ENCODE data around the gene MPHOSPH9. TPM values are rescaled to one million over a fixed set of nuclear protein-coding genes. Genes with fewer than 3 reads are reported as not detected.

The MPHOSPH9 gene
- total RNA-seq, 1 donor = 61.3 TPM

DNA sequence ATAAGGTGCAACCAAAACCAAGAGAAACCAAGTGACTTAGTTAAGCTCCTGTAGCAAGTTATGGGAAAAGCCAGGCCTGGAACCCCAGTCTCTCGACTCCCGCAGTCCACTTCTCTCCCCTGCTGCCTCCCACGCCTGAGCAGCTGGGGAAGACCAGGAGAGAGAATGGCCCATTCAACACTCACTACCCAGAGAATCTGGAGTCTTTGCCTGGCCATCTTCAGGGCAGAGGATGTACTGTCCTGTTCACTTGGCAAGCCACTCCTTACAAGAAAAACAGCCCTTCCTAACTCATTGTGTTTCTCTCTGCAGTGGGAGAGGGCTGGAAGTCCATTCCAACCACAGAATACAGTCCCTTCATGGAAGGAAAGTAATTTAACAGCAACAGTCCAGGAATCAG lies 83.9 kb downstream of the MPHOSPH9 start:
- no peak for DNase-seq (ENCODE audit: low read depth)
- no peak overlapping the region for H3K4me3 ChIP-seq (ENCODE audit: low read depth, low read length)
- TF ChIP-seq CTCF (IDR thresholded peaks at IDR 0.05; ENCODE audit: insufficient read depth, low read depth, low read length) = no peak

- TF ChIP-seq CTCF (IDR thresholded peaks at IDR 0.05; ENCODE audit: insufficient read depth, low read depth, low read length) = no peak
- DNase-seq (ENCODE audit: low read depth) = no peak
- H3K4me3 ChIP-seq (ENCODE audit: low read depth, low read length) = no peak overlapping the region
Observed at GRCh38 chr12:123148655-123149054, 84.3 kb downstream of the MPHOSPH9 start.

DNA sequence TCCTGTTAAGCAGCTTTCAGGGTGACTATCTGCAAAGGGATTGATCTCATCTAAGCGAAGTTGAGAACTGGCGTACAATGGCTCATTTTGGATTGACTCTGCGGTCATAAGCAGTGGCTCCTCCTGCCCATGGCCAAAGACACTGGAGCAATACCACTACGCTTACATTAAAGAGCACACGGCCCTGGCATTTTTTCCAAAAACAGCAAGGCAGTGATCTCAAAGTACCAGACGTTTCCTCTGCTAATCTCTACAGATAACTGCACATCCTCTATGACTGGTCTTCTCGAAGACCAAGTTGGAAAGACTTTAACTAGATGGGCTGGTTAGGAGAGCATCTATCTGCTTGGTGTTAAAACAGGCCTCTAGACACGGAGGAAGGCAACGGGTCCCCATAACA lies 84.7 kb downstream of the MPHOSPH9 start:
- H3K4me3 ChIP-seq (ENCODE audit: low read depth, low read length) = no peak overlapping the region
- peak; percentile 48 for DNase-seq (ENCODE audit: low read depth)
- no peak for TF ChIP-seq CTCF (IDR thresholded peaks at IDR 0.05; ENCODE audit: insufficient read depth, low read depth, low read length)

DNA sequence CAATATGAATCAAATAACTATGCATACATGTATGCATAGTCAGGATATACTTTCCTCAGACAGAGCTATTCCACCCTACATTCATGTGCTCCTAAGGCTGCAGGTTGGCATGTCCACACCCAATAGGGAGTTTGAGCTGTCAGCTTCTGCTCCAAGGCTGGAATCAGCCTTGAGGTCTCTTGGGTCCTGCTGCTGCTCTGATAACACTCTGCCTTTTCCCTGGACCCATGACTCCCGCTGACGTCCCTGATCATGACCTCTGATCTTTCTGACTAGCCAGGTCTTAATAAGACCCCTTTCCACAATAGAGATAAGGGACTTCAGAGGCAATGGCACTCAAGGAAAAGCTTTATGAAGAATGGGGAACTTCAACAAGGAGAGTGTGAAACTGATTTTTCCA lies 87.7 kb downstream of the MPHOSPH9 start:
- DNase-seq (ENCODE audit: low read depth) = no peak
- no peak overlapping the region for H3K4me3 ChIP-seq (ENCODE audit: low read depth, low read length)
- TF ChIP-seq CTCF (IDR thresholded peaks at IDR 0.05; ENCODE audit: insufficient read depth, low read depth, low read length) = no peak

- DNase-seq (ENCODE audit: low read depth) = no peak
- H3K4me3 ChIP-seq (ENCODE audit: low read depth, low read length) = no peak overlapping the region
- TF ChIP-seq CTCF (IDR thresholded peaks at IDR 0.05; ENCODE audit: insufficient read depth, low read depth, low read length) = no peak
Observed at GRCh38 chr12:123143736-123144461, 89.0 kb downstream of the MPHOSPH9 start.

DNA sequence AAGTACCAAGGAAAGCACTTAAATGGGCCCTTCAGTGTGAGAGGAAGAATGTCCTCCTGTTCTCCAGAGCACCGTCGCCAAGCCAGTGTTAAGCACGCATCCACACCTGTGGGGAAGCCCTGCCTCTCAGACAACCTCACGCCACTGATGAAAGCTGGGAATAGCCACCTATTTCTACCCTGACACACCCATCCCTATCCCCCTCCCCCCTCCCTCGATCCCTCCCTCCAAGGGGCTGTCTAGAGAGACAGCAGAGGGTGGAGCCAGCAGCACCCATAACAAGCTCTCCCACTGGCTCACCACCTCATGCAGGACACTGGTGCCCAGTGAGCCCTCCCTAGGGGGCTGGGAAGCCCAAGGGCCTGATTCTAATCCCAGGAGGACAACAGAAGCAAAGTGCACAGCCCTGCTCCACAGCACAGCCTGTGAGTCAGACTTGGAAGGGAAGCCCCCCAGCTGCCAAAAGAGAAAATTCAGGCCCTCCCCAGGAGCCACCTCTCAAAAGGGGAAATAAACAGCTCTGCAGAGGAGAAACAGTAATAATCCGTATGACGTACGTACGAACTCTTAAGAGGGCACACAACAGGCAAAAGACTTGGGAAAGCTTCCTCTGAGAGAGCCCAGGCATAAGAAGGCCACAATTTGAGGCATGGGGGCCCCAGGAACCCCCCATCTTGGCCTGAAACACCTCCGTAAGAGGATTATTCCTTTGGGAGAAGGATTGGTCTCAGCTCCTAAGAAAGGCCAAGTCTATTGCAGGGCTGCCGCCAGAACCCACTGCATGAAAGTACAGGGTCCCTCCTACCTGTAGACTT lies 89.8 kb downstream of the MPHOSPH9 start:
- no peak for TF ChIP-seq CTCF (IDR thresholded peaks at IDR 0.05; ENCODE audit: insufficient read depth, low read depth, low read length)
- no peak for DNase-seq (ENCODE audit: low read depth)
- no peak overlapping the region for H3K4me3 ChIP-seq (ENCODE audit: low read depth, low read length)
